ENCODE data around the gene CREBZF.

Gene CREBZF

GRCh38 chr11:85619499-85619898 lies 45.4 kb downstream of the CREBZF start:
- DNase-seq, result no peak

- peak; percentile 75 to 83 (median 78) for DNase-seq
Measured at GRCh38 chr11:85611643-85612042, 53.3 kb downstream of the CREBZF start.
